ENCODE measurements around the gene DTX1.

Gene DTX1

DNA sequence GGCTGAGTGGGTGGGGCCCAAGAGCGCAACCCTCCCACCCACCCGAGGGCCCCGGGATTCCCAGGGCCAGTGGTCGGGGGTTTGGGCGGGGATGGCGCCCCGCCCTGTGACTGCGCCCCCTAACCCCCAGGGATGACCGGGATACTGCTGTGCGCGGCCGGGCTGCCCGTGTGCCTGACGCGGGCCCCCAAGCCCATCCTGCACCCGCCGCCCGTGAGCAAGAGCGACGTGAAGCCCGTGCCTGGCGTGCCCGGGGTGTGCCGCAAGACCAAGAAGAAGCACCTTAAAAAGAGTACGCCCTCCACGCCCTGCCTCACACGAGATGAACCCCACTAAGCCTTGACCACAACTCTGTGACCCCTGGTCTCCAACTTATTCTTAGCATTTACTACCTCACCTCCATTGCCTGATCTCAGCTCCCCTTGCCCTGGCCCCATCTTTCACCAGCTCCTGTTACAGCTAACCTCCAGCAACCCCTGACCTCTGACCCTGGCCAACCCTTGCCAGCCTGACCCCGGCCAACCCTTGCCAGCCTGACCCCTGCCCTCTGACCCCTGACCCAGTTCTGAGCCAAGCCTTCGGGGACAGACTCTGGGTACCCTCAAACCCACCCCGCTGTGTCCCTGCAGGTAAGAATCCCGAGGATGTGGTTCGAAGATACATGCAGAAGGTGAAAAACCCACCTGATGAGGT is 37.0 kb downstream of the DTX1 start:
- ATAC-seq (peak; percentile 25), DNase-seq (no peak)
- Mint-ChIP-seq H3K27ac (no peak overlapping the region), H3K9me3 (no peaks in the 10 kb centered on the region), H3K4me1 (peaks cover 63% of the 10 kb centered on the region), H3K27me3 (no peaks in the 10 kb centered on the region), H3K4me3 (no peak overlapping the region)

DNA sequence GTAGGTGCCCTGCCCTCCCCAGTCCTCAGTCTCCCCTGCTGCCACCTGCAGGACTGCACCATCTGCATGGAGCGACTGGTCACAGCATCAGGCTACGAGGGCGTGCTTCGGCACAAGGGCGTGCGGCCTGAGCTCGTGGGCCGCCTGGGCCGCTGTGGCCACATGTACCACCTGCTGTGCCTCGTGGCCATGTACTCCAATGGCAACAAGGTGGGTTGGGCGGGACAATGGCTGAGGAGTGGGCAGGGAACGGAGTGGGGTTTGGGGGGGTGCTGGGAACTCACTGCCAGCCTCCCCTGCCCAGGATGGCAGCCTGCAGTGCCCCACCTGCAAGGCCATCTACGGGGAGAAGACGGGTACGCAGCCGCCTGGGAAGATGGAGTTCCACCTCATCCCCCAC is 38.2 kb downstream of the DTX1 start:
- DNase-seq: no peak
- no peak overlapping the region for H3K4me3 Mint-ChIP-seq
- ATAC-seq: no peak
- H3K9me3 Mint-ChIP-seq: no peaks in the 10 kb centered on the region
- peaks cover 58% of the 10 kb centered on the region for H3K4me1 Mint-ChIP-seq
- H3K27me3 Mint-ChIP-seq: no peaks in the 10 kb centered on the region
- no peak overlapping the region for H3K27ac Mint-ChIP-seq

- peaks cover 52% of the 10 kb centered on the region for H3K4me1 Mint-ChIP-seq
- H3K9me3 Mint-ChIP-seq: no peaks in the 10 kb centered on the region
- ATAC-seq (no peak), DNase-seq (no peak)
- H3K27me3 Mint-ChIP-seq: no peaks in the 10 kb centered on the region
- no peak overlapping the region for H3K4me3 Mint-ChIP-seq
- H3K27ac Mint-ChIP-seq: no peak overlapping the region
Observed at GRCh38 chr12:113095405-113095804, 38.9 kb downstream of the DTX1 start.

GRCh38 chr12:113096675-113097461 is 40.3 kb downstream of the DTX1 start:
- no peaks in the 10 kb centered on the region for H3K9me3 Mint-ChIP-seq
- no peaks in the 10 kb centered on the region for H3K27me3 Mint-ChIP-seq
- H3K4me1 Mint-ChIP-seq: peaks cover 37% of the 10 kb centered on the region
- DNase-seq: no peak
- no peak for ATAC-seq
- H3K4me3 Mint-ChIP-seq: no peak overlapping the region
- no peak overlapping the region for H3K27ac Mint-ChIP-seq

DNA sequence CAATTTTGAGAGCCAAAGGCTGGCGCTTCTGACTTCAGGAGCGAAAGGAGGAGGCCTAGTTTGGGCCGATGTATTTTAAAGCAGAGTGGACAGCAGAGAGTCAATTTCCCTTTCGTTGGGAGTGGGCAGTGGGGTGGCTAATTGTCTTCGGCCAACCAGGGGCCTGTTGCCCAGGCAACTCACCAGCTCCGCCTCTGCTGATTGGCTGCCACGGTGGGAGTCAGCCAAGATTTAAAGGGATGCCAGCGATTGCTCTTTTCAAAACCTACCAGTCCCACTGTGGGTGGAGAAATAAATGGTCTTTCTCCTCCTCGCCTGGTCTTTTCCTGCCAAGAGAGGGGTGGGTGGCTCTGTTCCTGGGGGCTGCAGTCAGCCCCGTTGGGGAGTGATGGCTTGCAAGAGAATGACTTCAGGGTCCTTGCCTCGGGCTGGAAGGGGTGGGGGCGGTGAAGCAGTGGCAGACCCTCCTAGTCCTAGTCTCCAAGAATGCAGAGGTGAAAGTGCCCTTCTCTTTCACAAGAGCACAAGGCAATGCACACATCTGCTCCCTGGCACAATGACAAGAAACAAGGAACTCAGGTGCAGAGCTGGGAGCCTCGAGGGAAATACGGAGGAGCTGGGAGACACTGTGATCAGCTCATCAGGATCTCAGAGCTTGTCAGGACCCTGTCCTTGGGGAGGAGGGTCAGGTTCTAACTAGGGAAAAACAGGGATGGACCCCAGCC is 41.3 kb downstream of the DTX1 start:
- Mint-ChIP-seq H3K4me3 (no peak overlapping the region), H3K27ac (no peak overlapping the region), H3K27me3 (no peaks in the 10 kb centered on the region), H3K9me3 (no peaks in the 10 kb centered on the region), H3K4me1 (peaks cover 27% of the 10 kb centered on the region)
- DNase-seq: no peak
- peak; percentile 9 for ATAC-seq

DNA sequence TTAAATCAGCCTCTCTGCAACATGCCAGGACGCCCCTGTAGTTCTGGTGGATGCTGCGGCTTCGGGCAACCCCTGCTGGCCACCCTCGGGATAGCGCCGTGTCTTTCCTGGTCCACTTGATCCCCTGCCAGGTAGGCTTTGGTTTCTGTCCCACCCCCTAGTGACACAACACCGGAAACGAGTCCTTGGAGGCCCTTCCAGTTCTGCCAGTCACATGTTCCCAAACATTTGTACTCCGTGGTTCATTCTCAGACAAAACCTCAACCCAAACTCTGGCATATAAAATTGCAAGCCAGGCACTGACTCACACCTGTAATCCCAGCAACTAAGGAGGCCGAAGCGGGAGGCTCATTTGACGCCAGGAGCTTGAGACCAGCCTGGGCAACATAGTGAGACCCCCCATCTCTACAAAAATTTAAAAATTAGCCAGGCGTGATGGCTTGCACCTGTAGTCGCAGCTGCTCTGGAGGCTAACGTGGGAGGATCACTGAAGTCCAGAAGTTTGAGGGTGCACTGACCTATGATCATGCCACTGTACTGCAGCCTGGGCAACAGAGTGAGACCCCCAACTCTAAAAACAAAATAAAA is 42.0 kb downstream of the DTX1 start:
- Mint-ChIP-seq H3K4me3 (no peak overlapping the region), H3K4me1 (peaks cover 26% of the 10 kb centered on the region), H3K27me3 (no peaks in the 10 kb centered on the region), H3K27ac (no peak overlapping the region), H3K9me3 (no peaks in the 10 kb centered on the region)
- DNase-seq (peak; percentile 64 to 73), ATAC-seq (peak; percentile 80)

GRCh38 chr12:113099364-113099763 is 42.8 kb downstream of the DTX1 start:
- Mint-ChIP-seq H3K4me1 (peaks cover 33% of the 10 kb centered on the region), H3K27ac (peak overlapping the region in 1 of 2 donors; percentile 75), H3K4me3 (no peak overlapping the region), H3K27me3 (no peaks in the 10 kb centered on the region), H3K9me3 (no peaks in the 10 kb centered on the region)
- ATAC-seq (no peak), DNase-seq (no peak)

DNA sequence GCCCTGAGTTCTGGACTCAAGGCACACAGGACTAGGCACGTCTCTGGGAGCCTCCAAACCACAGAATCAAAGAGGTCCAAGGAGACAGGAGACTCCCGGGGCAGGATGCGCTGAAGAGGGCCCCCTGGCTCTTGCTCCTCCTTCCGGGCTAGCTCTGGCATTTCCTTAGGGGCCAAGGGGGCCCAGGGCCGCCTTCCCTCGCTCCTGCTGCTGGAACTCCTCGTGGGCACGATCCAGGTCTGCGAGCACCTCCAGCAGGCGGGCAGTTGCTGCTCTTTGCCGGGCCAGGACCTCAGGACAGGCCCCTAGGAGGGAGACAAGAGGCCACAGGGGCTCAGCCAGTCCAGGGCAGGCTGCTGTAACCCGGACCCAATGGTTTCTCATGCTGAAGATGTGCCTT is 43.2 kb downstream of the DTX1 start:
- H3K27ac Mint-ChIP-seq: no peak overlapping the region
- no peak for DNase-seq
- H3K4me1 Mint-ChIP-seq: peaks cover 33% of the 10 kb centered on the region
- H3K4me3 Mint-ChIP-seq: no peak overlapping the region
- H3K9me3 Mint-ChIP-seq: no peaks in the 10 kb centered on the region
- ATAC-seq: no peak
- H3K27me3 Mint-ChIP-seq: no peaks in the 10 kb centered on the region

DNA sequence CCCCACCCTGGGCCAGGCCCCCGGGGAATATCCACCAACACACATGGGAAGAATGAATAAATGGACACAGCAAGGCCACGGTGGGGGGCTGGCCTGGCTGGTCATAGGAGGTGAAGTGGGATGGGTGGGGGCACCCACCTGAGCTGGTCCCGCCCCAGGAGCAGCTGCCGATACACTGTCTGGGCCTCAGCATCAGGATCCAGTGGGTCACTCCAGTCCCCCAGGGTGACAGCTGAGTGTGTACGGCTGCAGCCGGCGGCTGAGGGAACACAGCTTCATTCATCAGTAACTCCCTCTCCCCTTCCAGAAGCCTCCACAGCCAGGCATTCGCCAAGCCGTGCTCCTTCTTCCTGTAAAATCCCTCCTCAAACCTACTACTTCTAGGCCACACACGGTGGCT is 45.2 kb downstream of the DTX1 start:
- no peak for ATAC-seq
- H3K27me3 Mint-ChIP-seq: no peaks in the 10 kb centered on the region

DNA sequence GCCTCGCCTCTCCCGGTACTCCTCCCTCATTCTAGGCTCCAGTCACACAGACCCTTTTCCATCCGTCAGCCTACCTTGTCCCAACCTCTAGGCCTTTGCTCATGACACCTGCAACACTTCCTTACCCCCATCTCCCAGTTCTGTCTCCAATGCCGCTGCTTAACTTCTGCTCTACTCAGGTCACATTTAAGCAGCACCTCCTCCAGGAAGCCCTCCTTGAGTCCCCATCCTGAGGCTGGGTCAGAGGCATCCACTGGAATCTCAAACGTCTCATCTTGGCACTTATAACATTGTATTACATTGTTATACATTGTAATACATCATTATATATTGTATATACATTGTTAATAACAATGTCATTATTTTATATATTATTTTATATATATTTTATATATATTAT is 46.3 kb downstream of the DTX1 start:
- H3K27me3 Mint-ChIP-seq: no peaks in the 10 kb centered on the region
- peaks cover 23% of the 10 kb centered on the region for H3K4me1 Mint-ChIP-seq
- DNase-seq (no peak), ATAC-seq (no peak)
- H3K27ac Mint-ChIP-seq: no peak overlapping the region
- no peak overlapping the region for H3K4me3 Mint-ChIP-seq
- H3K9me3 Mint-ChIP-seq: no peaks in the 10 kb centered on the region

More for the DNA sequence above, 45.2 kb downstream of the DTX1 start:
- H3K27ac Mint-ChIP-seq: peak overlapping the region in 1 of 2 donors; percentile 90
- no peak for DNase-seq
- H3K4me1 Mint-ChIP-seq: peaks cover 33% of the 10 kb centered on the region
- no peak overlapping the region for H3K4me3 Mint-ChIP-seq
- no peaks in the 10 kb centered on the region for H3K9me3 Mint-ChIP-seq

DNA sequence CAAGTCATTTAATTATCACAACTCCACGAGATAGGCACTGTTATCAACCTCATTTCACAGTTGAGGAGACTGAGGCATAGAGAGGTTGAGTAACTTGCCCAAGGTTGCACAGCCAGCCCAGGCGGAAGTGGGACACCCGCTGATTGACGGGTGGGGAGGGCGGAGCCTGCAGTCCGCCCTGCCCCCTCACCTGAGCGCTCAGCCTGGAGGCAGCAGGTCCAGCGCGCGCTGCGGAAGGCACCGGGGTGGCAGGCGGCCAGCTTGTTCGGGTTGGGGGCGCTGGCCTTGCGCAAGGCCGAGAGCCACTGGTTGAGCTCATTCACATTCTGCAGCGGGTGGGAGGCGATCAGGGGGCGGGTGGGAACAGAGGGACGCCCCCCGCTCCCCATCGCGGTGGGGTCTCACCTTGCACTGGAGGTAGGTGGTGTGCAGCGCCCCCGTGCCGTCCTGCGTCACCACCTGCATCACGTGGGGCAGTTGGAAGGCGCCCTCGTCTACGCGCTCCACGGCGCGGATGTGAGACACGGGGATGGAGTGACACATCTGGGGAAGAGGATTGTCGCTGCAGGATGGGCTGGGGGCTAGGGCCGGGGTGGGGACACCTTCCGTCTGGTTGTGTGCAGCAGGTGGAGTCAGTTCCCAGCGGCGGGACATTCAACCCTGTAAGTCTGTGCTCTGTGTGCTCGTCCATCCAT is 47.4 kb downstream of the DTX1 start:
- Mint-ChIP-seq H3K4me3 (peak overlapping the region; percentile 70 to 85), H3K4me1 (peaks cover 12% of the 10 kb centered on the region), H3K9me3 (no peaks in the 10 kb centered on the region), H3K27ac (no peak overlapping the region), H3K27me3 (no peaks in the 10 kb centered on the region)
- ATAC-seq (peak; percentile 93), DNase-seq (peak; percentile 66 to 67)

- H3K4me3 Mint-ChIP-seq: peak overlapping the region; percentile 30 to 36
- H3K27me3 Mint-ChIP-seq: no peaks in the 10 kb centered on the region
- no peak overlapping the region for H3K27ac Mint-ChIP-seq
- H3K4me1 Mint-ChIP-seq: peaks cover 18% of the 10 kb centered on the region
- DNase-seq (no peak), ATAC-seq (no peak)
- no peaks in the 10 kb centered on the region for H3K9me3 Mint-ChIP-seq
Observed at GRCh38 chr12:113104953-113105510, 48.5 kb downstream of the DTX1 start.

DNA sequence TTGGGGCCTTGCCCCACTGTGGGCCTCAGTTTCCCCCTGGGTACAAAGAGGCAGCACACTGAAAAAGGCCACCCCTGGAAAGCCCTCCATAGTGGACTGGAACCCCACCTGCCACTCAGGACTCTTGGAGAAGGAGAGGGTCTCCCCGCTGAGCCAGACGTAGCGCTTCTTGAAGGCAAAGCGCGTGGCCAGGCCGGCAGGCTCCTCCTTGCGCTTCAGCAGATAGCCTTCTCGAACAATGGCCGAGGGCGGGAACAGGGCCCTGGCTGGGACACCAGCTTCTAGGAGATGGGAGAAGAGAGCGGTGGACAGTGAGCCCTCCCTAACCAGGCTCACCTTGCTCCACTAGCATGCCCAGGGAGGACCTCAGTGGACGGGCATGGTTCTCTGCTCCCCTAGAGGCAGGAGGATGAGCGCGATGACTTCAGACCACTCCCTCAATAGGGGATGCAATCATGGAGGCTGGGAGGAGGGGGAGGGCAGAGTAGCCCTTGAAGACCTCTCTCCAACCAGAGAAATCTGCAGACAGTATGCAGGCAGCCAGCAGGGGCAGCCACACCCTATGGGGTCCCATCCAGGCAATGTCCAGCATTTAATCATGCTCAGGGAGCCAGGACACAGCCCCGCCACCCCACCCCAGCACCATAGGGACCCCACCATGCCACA is 49.2 kb downstream of the DTX1 start:
- no peak for ATAC-seq

DNA sequence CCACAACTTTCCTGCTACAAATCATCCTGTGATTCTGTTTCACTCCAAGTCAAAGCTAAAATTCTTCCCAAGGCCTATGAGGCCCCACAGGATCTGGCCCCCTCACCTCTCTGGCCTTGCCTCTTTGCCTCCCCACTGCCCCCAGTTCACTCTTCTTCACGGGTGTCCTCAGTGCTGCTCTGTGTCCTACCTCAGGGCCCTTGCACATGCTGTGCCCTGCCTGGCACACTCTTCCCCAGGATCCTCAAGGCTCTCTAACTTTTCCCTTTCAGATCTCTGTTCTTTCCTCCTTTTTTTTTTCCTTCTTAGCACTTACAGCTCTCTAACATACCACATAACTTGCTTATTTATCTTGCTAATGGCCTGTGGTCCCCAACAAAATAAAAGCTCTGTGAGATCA is 49.8 kb downstream of the DTX1 start:
- H3K27me3 Mint-ChIP-seq: no peaks in the 10 kb centered on the region
- no peaks in the 10 kb centered on the region for H3K9me3 Mint-ChIP-seq
- DNase-seq: no peak
- H3K4me1 Mint-ChIP-seq: peaks cover 23% of the 10 kb centered on the region
- H3K4me3 Mint-ChIP-seq: no peak overlapping the region
- H3K27ac Mint-ChIP-seq: no peak overlapping the region
- no peak for ATAC-seq

More for the DNA sequence above, 49.2 kb downstream of the DTX1 start:
- peaks cover 23% of the 10 kb centered on the region for H3K4me1 Mint-ChIP-seq
- H3K27ac Mint-ChIP-seq: no peak overlapping the region
- no peaks in the 10 kb centered on the region for H3K9me3 Mint-ChIP-seq
- no peak overlapping the region for H3K4me3 Mint-ChIP-seq
- no peak for DNase-seq
- H3K27me3 Mint-ChIP-seq: no peaks in the 10 kb centered on the region

Measured in stimulated activated naive CD8-positive, alpha-beta T cell treated with anti-CD3 and anti-CD28 coated beads, Interleukin-15, amount 100 ng/mL, for 72 hours (primary cell).